ENCODE results near the gene DLGAP3. TPM values are rescaled to one million over a fixed set of nuclear protein-coding genes. Genes with fewer than 3 reads are reported as not detected.
"Not testable (repeated sequence)": the region's sequence is repeated elsewhere in the genome, so short reads cannot be mapped to it uniquely, and the experiment has no call there.

The DLGAP3 gene
- total RNA-seq, 1 experiment from 2014 or later, result 0.27 TPM

- TF ChIP-seq SRF (IDR thresholded peaks at IDR 0.05; ENCODE audit: low read depth), result no peak
- no peak for TF ChIP-seq REST (IDR thresholded peaks at IDR 0.05; ENCODE audit: low read depth)
Measured at GRCh38 chr1:34950428-34950827, 21.0 kb upstream of the DLGAP3 start (continued).

- CTCF ChIA-PET, result not testable (repeated sequence)
Measured at GRCh38 chr1:34948739-34949138, 19.3 kb upstream of the DLGAP3 start.

GRCh38 chr1:34947641-34948314 lies 18.3 kb upstream of the DLGAP3 start:
- RAD21 ChIA-PET (ENCODE audit: low non-redundant PET in 1 of 2, low total read pairs in 2 of 2, uncharacterized antibody in 2 of 2, unreplicated experiment in 2 of 2); H3K4me1 ChIP-seq (ENCODE audit: control insufficient read depth in 1 of 2, insufficient read depth in 2 of 2, low read length in 2 of 2); DNase-seq (ENCODE audit: low read depth, low spot score); H3K27ac ChIP-seq (ENCODE audit: low read depth, low read length); H3K4me2 ChIP-seq (ENCODE audit: low read length); POLR2A ChIA-PET; H4K20me1 ChIP-seq (ENCODE audit: insufficient read depth); H3K79me2 ChIP-seq (ENCODE audit: insufficient read depth, low read length); H3K27me3 ChIP-seq (ENCODE audit: insufficient read depth, low read length); H3K4me3 ChIP-seq (replicated peaks in 1 of 2; ENCODE audit: low read depth in 1 of 2, low read length in 2 of 2); H3K9me2 ChIP-seq (ENCODE audit: insufficient read depth); H3K9me3 ChIP-seq (ENCODE audit: control insufficient read depth in 1 of 2, insufficient read depth in 1 of 2, low read depth in 1 of 2, low read length in 2 of 2); BruUV-seq (replicated peaks); H3K9ac ChIP-seq (ENCODE audit: low read length); intact Hi-C loops (cut with micrococcal nuclease); H3K36me3 ChIP-seq (ENCODE audit: control insufficient read depth in 1 of 2, insufficient read depth in 2 of 2, low read length in 2 of 2); H2AFZ ChIP-seq (ENCODE audit: low read depth, low read length, poor library complexity, severe bottlenecking); ATAC-seq; CTCF ChIA-PET: not testable (repeated sequence)

More at GRCh38 chr1:34948739-34949138, 19.3 kb upstream of the DLGAP3 start:
- H4K20me1 ChIP-seq (ENCODE audit: insufficient read depth); H3K4me1 ChIP-seq (ENCODE audit: control insufficient read depth in 1 of 2, insufficient read depth in 2 of 2, low read length in 2 of 2); H3K79me2 ChIP-seq (ENCODE audit: insufficient read depth, low read length); ATAC-seq; H3K4me3 ChIP-seq (replicated peaks in 1 of 2; ENCODE audit: low read depth in 1 of 2, low read length in 2 of 2); H3K27me3 ChIP-seq (ENCODE audit: insufficient read depth, low read length); H3K4me2 ChIP-seq (ENCODE audit: low read length); H2AFZ ChIP-seq (ENCODE audit: low read depth, low read length, poor library complexity, severe bottlenecking); POLR2A ChIA-PET; RAD21 ChIA-PET (ENCODE audit: low non-redundant PET in 1 of 2, low total read pairs in 2 of 2, uncharacterized antibody in 2 of 2, unreplicated experiment in 2 of 2); H3K36me3 ChIP-seq (ENCODE audit: control insufficient read depth in 1 of 2, insufficient read depth in 2 of 2, low read length in 2 of 2); intact Hi-C loops (cut with micrococcal nuclease); H3K27ac ChIP-seq (ENCODE audit: low read depth, low read length); H3K9me3 ChIP-seq (ENCODE audit: control insufficient read depth in 1 of 2, insufficient read depth in 1 of 2, low read depth in 1 of 2, low read length in 2 of 2); DNase-seq (ENCODE audit: low read depth, low spot score); H3K9me2 ChIP-seq (ENCODE audit: insufficient read depth); BruUV-seq (replicated peaks); H3K9ac ChIP-seq (ENCODE audit: low read length): not testable (repeated sequence)

All from HCT116 (cell line).